ENCODE measurements around the gene PCSK6.

DNA sequence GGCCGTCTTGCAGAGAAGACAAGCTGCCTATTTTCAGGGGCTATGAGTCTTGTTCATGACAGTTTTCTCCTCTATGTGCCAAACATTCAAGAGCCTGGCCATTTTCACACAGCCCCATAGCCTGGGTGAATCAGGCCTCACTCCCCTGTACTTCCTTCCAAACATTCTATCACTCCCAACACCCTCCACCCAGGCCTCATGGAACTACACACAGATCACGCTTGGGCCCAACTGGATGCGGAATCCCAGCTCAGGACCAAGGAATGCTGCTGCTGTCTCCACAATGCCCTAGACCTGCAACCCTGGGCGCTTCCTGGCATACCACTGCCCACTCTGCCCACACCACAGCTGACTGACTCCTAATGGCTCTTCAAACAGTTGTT, 39.4 kb upstream of the PCSK6 start:
- TF ChIP-seq EZH2 (IDR thresholded peaks at IDR 0.05; ENCODE audit: insufficient read depth, poor library complexity, severe bottlenecking): no peak
- TF ChIP-seq EZH2phosphoT487 (IDR thresholded peaks at IDR 0.05; ENCODE audit: insufficient read depth, low read depth): no peak
